Coronary artery (tissue), 2 donors: ENCODE data around the gene CSRP2.

ENCODE experiments used
- DNase-seq: peaks from one replicate; pipeline ENCODE4 v3.0.0-alpha.2; 2017; ENCODE audit warnings: low spot score
- H3K27ac ChIP-seq, 2 donors: fragments of 200-600 bp; sonication (generic); one replicate each; pipeline ENCODE4 v1.5.1; 2016 to 2019
- H3K4me3 ChIP-seq: fragments of 200-600 bp; sonication (generic); 2 replicates; pipeline ENCODE4 v1.5.1; 2016; ENCODE audit warnings: mild to moderate bottlenecking, moderate library complexity
- TF ChIP-seq, protein P1 (sequence below): fragments of 200-600 bp; sonication (generic); IDR thresholded peaks from one replicate; pipeline ENCODE4 v1.5.1; 2019; ENCODE audit warnings: antibody characterized with exemption

CSRP2 gene

GRCh38 chr12:76847260-76847659 is 31.6 kb downstream of the CSRP2 start:
- TF ChIP-seq, protein P1, sequence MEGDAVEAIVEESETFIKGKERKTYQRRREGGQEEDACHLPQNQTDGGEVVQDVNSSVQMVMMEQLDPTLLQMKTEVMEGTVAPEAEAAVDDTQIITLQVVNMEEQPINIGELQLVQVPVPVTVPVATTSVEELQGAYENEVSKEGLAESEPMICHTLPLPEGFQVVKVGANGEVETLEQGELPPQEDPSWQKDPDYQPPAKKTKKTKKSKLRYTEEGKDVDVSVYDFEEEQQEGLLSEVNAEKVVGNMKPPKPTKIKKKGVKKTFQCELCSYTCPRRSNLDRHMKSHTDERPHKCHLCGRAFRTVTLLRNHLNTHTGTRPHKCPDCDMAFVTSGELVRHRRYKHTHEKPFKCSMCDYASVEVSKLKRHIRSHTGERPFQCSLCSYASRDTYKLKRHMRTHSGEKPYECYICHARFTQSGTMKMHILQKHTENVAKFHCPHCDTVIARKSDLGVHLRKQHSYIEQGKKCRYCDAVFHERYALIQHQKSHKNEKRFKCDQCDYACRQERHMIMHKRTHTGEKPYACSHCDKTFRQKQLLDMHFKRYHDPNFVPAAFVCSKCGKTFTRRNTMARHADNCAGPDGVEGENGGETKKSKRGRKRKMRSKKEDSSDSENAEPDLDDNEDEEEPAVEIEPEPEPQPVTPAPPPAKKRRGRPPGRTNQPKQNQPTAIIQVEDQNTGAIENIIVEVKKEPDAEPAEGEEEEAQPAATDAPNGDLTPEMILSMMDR: no peak
- no peak overlapping the region for H3K4me3 ChIP-seq
- H3K27ac ChIP-seq: no peak overlapping the region
- DNase-seq: no peak

GRCh38 chr12:76836633-76837032 is 42.2 kb downstream of the CSRP2 start:
- no peak for DNase-seq
- TF ChIP-seq, protein P1: no peak
- H3K27ac ChIP-seq: no peak overlapping the region
- no peak overlapping the region for H3K4me3 ChIP-seq

DNA sequence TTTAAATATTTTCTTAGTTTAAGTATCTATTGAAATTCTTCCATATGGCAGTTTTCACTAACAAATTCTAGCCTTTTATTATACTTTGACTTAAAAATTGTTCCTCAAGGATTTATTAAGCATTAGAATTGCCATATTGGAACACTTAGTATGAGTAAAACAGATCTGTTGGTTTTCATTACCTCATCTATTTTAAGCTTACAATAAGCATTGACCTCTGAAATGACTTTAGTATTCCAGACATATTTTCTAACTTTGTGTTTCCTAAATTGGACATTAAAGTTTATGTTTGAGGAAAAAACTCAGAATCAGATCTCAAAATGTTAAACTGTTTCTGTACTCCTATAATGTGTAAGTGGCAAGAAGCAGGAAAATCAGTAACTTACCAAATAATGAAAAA is 48.4 kb downstream of the CSRP2 start:
- H3K4me3 ChIP-seq: no peak overlapping the region
- DNase-seq: no peak
- TF ChIP-seq, protein P1: no peak
- H3K27ac ChIP-seq: no peak overlapping the region

- no peak overlapping the region for H3K4me3 ChIP-seq
- DNase-seq: no peak
- TF ChIP-seq, protein P1: peak; percentile 49
Measured at GRCh38 chr12:76820888-76821482, 57.8 kb downstream of the CSRP2 start.

GRCh38 chr12:76813972-76814371 is 64.8 kb downstream of the CSRP2 start:
- Histone ChIP-seq H3K27ac (no peak overlapping the region), H3K4me3 (no peak overlapping the region)
- no peak for DNase-seq
- TF ChIP-seq, protein P1: no peak

More at GRCh38 chr12:76820888-76821482, 57.8 kb downstream of the CSRP2 start:
- H3K27ac ChIP-seq: no peak overlapping the region

DNA sequence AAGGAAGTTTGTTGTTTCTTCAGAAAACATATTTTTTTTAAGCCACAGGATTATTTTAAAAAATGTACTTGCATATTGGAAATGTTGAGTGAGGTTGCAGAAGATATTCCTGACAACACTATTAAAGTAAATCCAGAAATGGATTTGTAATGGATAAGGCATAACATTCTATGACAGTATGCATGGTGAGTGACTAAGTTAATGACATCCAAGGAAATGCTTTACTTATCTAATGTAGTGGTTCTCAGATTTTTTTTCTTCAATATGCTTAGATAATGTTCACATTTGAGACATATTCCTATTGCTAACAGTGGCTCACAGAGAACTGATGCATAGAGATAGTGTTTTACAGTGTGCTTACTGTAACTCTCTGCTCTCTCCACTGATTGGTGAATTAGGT is 65.6 kb downstream of the CSRP2 start:
- no peak overlapping the region for H3K27ac ChIP-seq
- DNase-seq: no peak
- TF ChIP-seq, protein P1: no peak
- no peak overlapping the region for H3K4me3 ChIP-seq

GRCh38 chr12:76811976-76812375 is 66.8 kb downstream of the CSRP2 start:
- no peak overlapping the region for H3K4me3 ChIP-seq
- TF ChIP-seq, protein P1: no peak
- no peak overlapping the region for H3K27ac ChIP-seq
- no peak for DNase-seq
